Smooth muscle cell (in vitro differentiated cells): ENCODE data around the gene RBP4. TPM values are rescaled to one million over a fixed set of nuclear protein-coding genes. Genes with fewer than 3 reads are reported as not detected.

ENCODE experiments used
- DNase-seq: peaks from one replicate; lab custom pipeline; 2025; ENCODE audit not compliant: unreplicated experiment; lab: John Stamatoyannopoulos, UW
- H2AFZ ChIP-seq: fragments of 200-600 bp; sonication (generic); 2 replicates; pipeline ENCODE4 v1.6.0; 2016; ENCODE audit warnings: antibody characterized with exemption, low read depth, mild to moderate bottlenecking
- H3F3A ChIP-seq: fragments of 200-600 bp; sonication (generic); 2 replicates; pipeline ENCODE4 v1.6.0; 2017; ENCODE audit warnings: antibody characterized with exemption, low read depth
- H3K27ac ChIP-seq: fragments of 200-600 bp; sonication (generic); 2 replicates; pipeline ENCODE4 v1.5.1; 2016; ENCODE audit warnings: low read depth, mild to moderate bottlenecking
- H3K27me3 ChIP-seq: fragments of 200-600 bp; sonication (generic); 2 replicates; pipeline ENCODE4 v1.6.1; 2016; ENCODE audit warnings: low read depth, mild to moderate bottlenecking
- H3K36me3 ChIP-seq: fragments of 200-600 bp; sonication (generic); 2 replicates; pipeline ENCODE4 v1.5.1; 2016; ENCODE audit warnings: low read depth
- H3K4me1 ChIP-seq: fragments of 200-600 bp; sonication (generic); 2 replicates; pipeline ENCODE4 v1.5.1; 2016; ENCODE audit warnings: low read depth
- H3K4me2 ChIP-seq: fragments of 200-600 bp; sonication (generic); 2 replicates; pipeline ENCODE4 v1.6.0; 2016; ENCODE audit warnings: mild to moderate bottlenecking
- H3K4me3 ChIP-seq: fragments of 200-600 bp; sonication (generic); 2 replicates; pipeline ENCODE4 v1.5.1; 2016; ENCODE audit warnings: mild to moderate bottlenecking
- H3K79me2 ChIP-seq: fragments of 200-600 bp; sonication (generic); 2 replicates; pipeline ENCODE4 v1.6.0; 2016; ENCODE audit warnings: low read depth, mild to moderate bottlenecking
- H3K9ac ChIP-seq: fragments of 200-600 bp; sonication (generic); 2 replicates; pipeline ENCODE4 v1.6.0; 2016; ENCODE audit warnings: low read depth
- H3K9me3 ChIP-seq: fragments of 200-600 bp; sonication (generic); replicated peaks from 2 replicates; pipeline ENCODE4 v1.5.1; 2016; ENCODE audit warnings: low read depth
- H4K20me1 ChIP-seq: fragments of 200-600 bp; sonication (generic); 2 replicates; pipeline ENCODE4 v1.6.0; 2016; ENCODE audit warnings: low read depth
- WGBS: methylation state at CpG from one replicate; pipeline ENCODE4 v1.1.7; 2016; ENCODE audit warnings: low lambda C conversion rate; 5-methylcytosine and 5-hydroxymethylcytosine counted together
- polyA plus RNA-seq: library from polyadenylated mRNA; unstranded; fragments of >200 nt; fragmentation: Nextera tagmentation; extraction: Ambion mirVana; gene quantifications from 2 replicates; pipeline ENCODE4 v1.2.1, GENCODE V29; 2016
- total RNA-seq: library from RNA; depleted of rRNA; stranded (reverse); fragments of >200 nt; gene quantifications from 2 replicates; pipeline ENCODE4 v1.2.3, GENCODE V29; 2014
- TF ChIP-seq, protein P1 (sequence below): fragments of 200-600 bp; sonication (generic); IDR thresholded peaks from 2 replicates; pipeline ENCODE4 v1.5.1; 2017; ENCODE audit warnings: borderline replicate concordance, mild to moderate bottlenecking, antibody characterized with exemption; ENCODE audit not compliant: insufficient read depth, poor library complexity, severe bottlenecking

RBP4 gene
- total and polyA plus RNA-seq, 2 experiments from 2014 or later: 1.1 to 1.2 TPM

GRCh38 chr10:93566435-93567276, 34.4 kb downstream of the RBP4 start, which contains the start of gene FFAR4:
Gene FFAR4 (plus strand): TSS chr10:93566665. CDS start chr10:93566721, 56 bp downstream.
- H3K4me3 ChIP-seq: peak within 1 kb of the TSS; percentile 38
- H3K4me2 ChIP-seq: peak within 1 kb of the TSS; percentile 76
- no peak within 1 kb of the TSS for H2AFZ ChIP-seq

DNA sequence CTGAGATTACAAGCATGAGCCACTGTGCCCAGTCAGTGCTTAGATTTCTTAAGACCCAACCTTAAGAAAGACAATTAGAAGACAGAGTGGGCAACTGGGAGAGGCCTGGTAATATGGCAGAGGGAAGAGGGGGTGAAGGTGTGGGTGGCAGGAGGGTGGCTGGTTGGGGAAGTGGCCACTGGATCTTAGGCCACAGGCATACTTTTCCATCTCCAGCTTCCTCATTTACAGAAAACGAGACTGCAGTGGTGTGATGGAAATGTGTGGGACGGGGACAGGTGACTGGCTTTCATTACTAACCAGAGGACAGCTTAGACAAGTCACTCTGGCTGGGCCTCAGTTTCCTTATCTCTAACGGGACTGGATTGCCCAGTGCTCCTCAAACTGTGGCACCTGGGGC, 35.6 kb downstream of the RBP4 start:
- H3K4me2 ChIP-seq: no peak overlapping the region
- H3K9me3 ChIP-seq: no peaks in the 10 kb centered on the region
- H3K4me1 ChIP-seq: peaks cover 4% of the 10 kb centered on the region
- 77% methylated on average over 3 of the region's 3 CpGs for WGBS
- no peaks in the 10 kb centered on the region for H4K20me1 ChIP-seq
- TF ChIP-seq, protein P1, sequence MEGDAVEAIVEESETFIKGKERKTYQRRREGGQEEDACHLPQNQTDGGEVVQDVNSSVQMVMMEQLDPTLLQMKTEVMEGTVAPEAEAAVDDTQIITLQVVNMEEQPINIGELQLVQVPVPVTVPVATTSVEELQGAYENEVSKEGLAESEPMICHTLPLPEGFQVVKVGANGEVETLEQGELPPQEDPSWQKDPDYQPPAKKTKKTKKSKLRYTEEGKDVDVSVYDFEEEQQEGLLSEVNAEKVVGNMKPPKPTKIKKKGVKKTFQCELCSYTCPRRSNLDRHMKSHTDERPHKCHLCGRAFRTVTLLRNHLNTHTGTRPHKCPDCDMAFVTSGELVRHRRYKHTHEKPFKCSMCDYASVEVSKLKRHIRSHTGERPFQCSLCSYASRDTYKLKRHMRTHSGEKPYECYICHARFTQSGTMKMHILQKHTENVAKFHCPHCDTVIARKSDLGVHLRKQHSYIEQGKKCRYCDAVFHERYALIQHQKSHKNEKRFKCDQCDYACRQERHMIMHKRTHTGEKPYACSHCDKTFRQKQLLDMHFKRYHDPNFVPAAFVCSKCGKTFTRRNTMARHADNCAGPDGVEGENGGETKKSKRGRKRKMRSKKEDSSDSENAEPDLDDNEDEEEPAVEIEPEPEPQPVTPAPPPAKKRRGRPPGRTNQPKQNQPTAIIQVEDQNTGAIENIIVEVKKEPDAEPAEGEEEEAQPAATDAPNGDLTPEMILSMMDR: no peak
- H3K4me3 ChIP-seq: no peak overlapping the region
- no peak for DNase-seq
- no peak overlapping the region for H3K27ac ChIP-seq
- H3K36me3 ChIP-seq: no peaks in the 10 kb centered on the region
- H3K9ac ChIP-seq: no peak overlapping the region
- H3K27me3 ChIP-seq: peaks cover 74% of the 10 kb centered on the region
- H3K79me2 ChIP-seq: no peaks in the 10 kb centered on the region
- H2AFZ ChIP-seq: no peak overlapping the region
- H3F3A ChIP-seq: no peaks in the 10 kb centered on the region

More at GRCh38 chr10:93566435-93567276, 34.4 kb downstream of the RBP4 start, which contains the start of gene FFAR4:
- H3K4me1 ChIP-seq: peaks cover 4% of the 10 kb centered on the region
- H3K9ac ChIP-seq: no peak within 1 kb of the TSS
- 2% methylated on average over 81 of the region's 85 CpGs for WGBS
- H3K9me3 ChIP-seq: no peaks in the 10 kb centered on the region
- no peaks in the 10 kb centered on the region for H4K20me1 ChIP-seq
- H3K36me3 ChIP-seq: no peaks in the 10 kb centered on the region
- TF ChIP-seq, protein P1: no peak
- H3K27ac ChIP-seq: no peak within 1 kb of the TSS
- H3K79me2 ChIP-seq: no peaks in the 10 kb centered on the region
- no peak for DNase-seq
- peaks cover 86% of the 10 kb centered on the region for H3K27me3 ChIP-seq
- no peaks in the 10 kb centered on the region for H3F3A ChIP-seq

GRCh38 chr10:93560541-93560940, 40.5 kb downstream of the RBP4 start:
- TF ChIP-seq, protein P1: no peak
- Histone ChIP-seq H3K9me3 (no peaks in the 10 kb centered on the region), H4K20me1 (no peaks in the 10 kb centered on the region), H3K4me3 (no peak overlapping the region), H3K4me1 (no peaks in the 10 kb centered on the region), H3K27ac (no peak overlapping the region), H3F3A (no peaks in the 10 kb centered on the region), H3K4me2 (no peak overlapping the region), H3K79me2 (no peaks in the 10 kb centered on the region), H3K27me3 (peaks cover 25% of the 10 kb centered on the region), H3K36me3 (no peaks in the 10 kb centered on the region), H2AFZ (no peak overlapping the region), H3K9ac (no peak overlapping the region)
- WGBS: 88% methylated on average over 6 of the region's 6 CpGs
- no peak for DNase-seq
